Activated T-cell treated with anti-CD3 and anti-CD28 coated beads for 4 hours (primary cell): Measurements from ENCODE around the gene RARG.
A peak's percentile ranks its signal among the peaks of the same experiment; 100 is the strongest.
"Not testable (repeated sequence)": the region's sequence is repeated elsewhere in the genome, so short reads cannot be mapped to it uniquely, and the experiment has no call there.

Experiments used
- DNase-seq: peaks from one replicate; pipeline ENCODE4 v3.0.0-alpha.2; 2020

The RARG gene

GRCh38 chr12:53187145-53187899 is 44.7 kb downstream of the RARG start:
- DNase-seq: no peak

GRCh38 chr12:53186745-53187144 is 45.3 kb downstream of the RARG start:
- DNase-seq: no peak

- no peak for DNase-seq
Measured at GRCh38 chr12:53185582-53186153, 46.3 kb downstream of the RARG start.

- no peak for DNase-seq
Measured at GRCh38 chr12:53184828-53185227, 47.2 kb downstream of the RARG start.

- DNase-seq: no peak
Measured at GRCh38 chr12:53182903-53183302, 49.1 kb downstream of the RARG start.

GRCh38 chr12:53181935-53182334 is 50.1 kb downstream of the RARG start:
- no peak for DNase-seq

GRCh38 chr12:53180931-53181645 is 50.9 kb downstream of the RARG start:
- peak; percentile 60 for DNase-seq

- DNase-seq: peak; percentile 94
Measured at GRCh38 chr12:53180220-53180930, 51.6 kb downstream of the RARG start, which contains the start of the genes CSAD and ZNF740. Gene CSAD, minus strand, starts transcription at chr12:53180925. Its CDS starts 7,455 bp downstream, at chr12:53173470. Gene ZNF740, plus strand, starts transcription at chr12:53180722. Its CDS starts 1,262 bp downstream, at chr12:53181984.

GRCh38 chr12:53179687-53180219 is 52.3 kb downstream of the RARG start:
- no peak for DNase-seq

GRCh38 chr12:53178803-53179202 is 53.2 kb downstream of the RARG start:
- not testable (repeated sequence) for DNase-seq

GRCh38 chr12:53177447-53177846 is 54.6 kb downstream of the RARG start:
- DNase-seq: not testable (repeated sequence)

- no peak for DNase-seq
Measured at GRCh38 chr12:53176750-53177149, 55.3 kb downstream of the RARG start.

GRCh38 chr12:53174881-53175491 is 57.0 kb downstream of the RARG start:
- DNase-seq: no peak

GRCh38 chr12:53173085-53173715 is 58.8 kb downstream of the RARG start:
- no peak for DNase-seq

GRCh38 chr12:53172352-53172751 is 59.7 kb downstream of the RARG start:
- DNase-seq: no peak

GRCh38 chr12:53171725-53172329 is 60.2 kb downstream of the RARG start:
- no peak for DNase-seq

GRCh38 chr12:53170876-53171724 is 60.9 kb downstream of the RARG start:
- no peak for DNase-seq

GRCh38 chr12:53170215-53170614 is 61.8 kb downstream of the RARG start:
- no peak for DNase-seq

- no peak for DNase-seq
Measured at GRCh38 chr12:53169644-53170043, 62.4 kb downstream of the RARG start.

- no peak for DNase-seq
Measured at GRCh38 chr12:53166837-53167236, 65.2 kb downstream of the RARG start.
